Activated naive CD4-positive, alpha-beta T cell treated with anti-CD3 and anti-CD28 coated beads, Interleukin-2, amount 50 U/mL, for 24 hours (primary cell): ENCODE data around the gene BMPR2.
"Not testable (repeated sequence)": the region's sequence is repeated elsewhere in the genome, so short reads cannot be mapped to it uniquely, and the experiment has no call there.

ENCODE experiments used
- H3K27ac Mint-ChIP-seq: one replicate; pipeline ENCODE4 v1.8.0; 2021; ENCODE audit warnings: mild to moderate bottlenecking, mixed read lengths
- H3K27me3 Mint-ChIP-seq: one replicate; pipeline ENCODE4 v1.8.0; 2021; ENCODE audit warnings: mixed read lengths
- H3K36me3 Mint-ChIP-seq: one replicate; pipeline ENCODE4 v1.8.0; 2021; ENCODE audit warnings: mixed read lengths
- H3K4me1 Mint-ChIP-seq: one replicate; pipeline ENCODE4 v1.8.0; 2021; ENCODE audit warnings: mixed read lengths
- H3K4me3 Mint-ChIP-seq: one replicate; pipeline ENCODE4 v1.8.0; 2021; ENCODE audit warnings: mild to moderate bottlenecking, mixed read lengths
- H3K9me3 Mint-ChIP-seq: one replicate; pipeline ENCODE4 v1.8.0; 2021; ENCODE audit warnings: mixed read lengths

BMPR2 gene

GRCh38 chr2:202519453-202519852 lies 143.3 kb downstream of the BMPR2 start:
- peaks cover 22% of the 10 kb centered on the region for H3K36me3 Mint-ChIP-seq
- H3K27ac Mint-ChIP-seq = no peak overlapping the region
- no peaks in the 10 kb centered on the region for H3K9me3 Mint-ChIP-seq
- no peak overlapping the region for H3K4me3 Mint-ChIP-seq
- no peaks in the 10 kb centered on the region for H3K4me1 Mint-ChIP-seq
- no peaks in the 10 kb centered on the region for H3K27me3 Mint-ChIP-seq

GRCh38 chr2:202521470-202521869 lies 145.3 kb downstream of the BMPR2 start:
- H3K36me3 Mint-ChIP-seq = peaks cover 20% of the 10 kb centered on the region
- H3K4me3 Mint-ChIP-seq = no peak overlapping the region
- H3K27me3 Mint-ChIP-seq = no peaks in the 10 kb centered on the region
- H3K9me3 Mint-ChIP-seq = no peaks in the 10 kb centered on the region
- no peaks in the 10 kb centered on the region for H3K4me1 Mint-ChIP-seq
- H3K27ac Mint-ChIP-seq = no peak overlapping the region

- Mint-ChIP-seq H3K4me3 (peak overlapping the region; percentile 61), H3K4me1 (peaks cover 28% of the 10 kb centered on the region), H3K27ac (peak overlapping the region; percentile 30), H3K9me3 (no peaks in the 10 kb centered on the region), H3K27me3 (no peaks in the 10 kb centered on the region), H3K36me3 (peaks cover 2% of the 10 kb centered on the region)
These were observed 153.3 kb downstream of the BMPR2 start for GRCh38 chr2:202529389-202529788.

- peaks cover 2% of the 10 kb centered on the region for H3K36me3 Mint-ChIP-seq
- H3K27ac Mint-ChIP-seq = peak overlapping the region; percentile 41
- H3K9me3 Mint-ChIP-seq = no peaks in the 10 kb centered on the region
- H3K4me1 Mint-ChIP-seq = peaks cover 28% of the 10 kb centered on the region
- no peaks in the 10 kb centered on the region for H3K27me3 Mint-ChIP-seq
- peak overlapping the region; percentile 47 for H3K4me3 Mint-ChIP-seq
These were observed 153.9 kb downstream of the BMPR2 start for GRCh38 chr2:202530038-202530437.

- peaks cover 11% of the 10 kb centered on the region for H3K4me1 Mint-ChIP-seq
- not testable (repeated sequence) for H3K27ac Mint-ChIP-seq, H3K9me3 Mint-ChIP-seq, H3K36me3 Mint-ChIP-seq, H3K27me3 Mint-ChIP-seq, H3K4me3 Mint-ChIP-seq
These were observed 159.2 kb downstream of the BMPR2 start for GRCh38 chr2:202535290-202535689.

- peaks cover 5% of the 10 kb centered on the region for H3K4me1 Mint-ChIP-seq
These were observed 165.0 kb downstream of the BMPR2 start for GRCh38 chr2:202541137-202541536.

GRCh38 chr2:202542142-202542541 lies 166.0 kb downstream of the BMPR2 start:
- H3K4me3 Mint-ChIP-seq = no peak overlapping the region
- peaks cover 4% of the 10 kb centered on the region for H3K4me1 Mint-ChIP-seq
- H3K36me3 Mint-ChIP-seq = peaks cover 9% of the 10 kb centered on the region
- H3K27me3 Mint-ChIP-seq = no peaks in the 10 kb centered on the region
- no peak overlapping the region for H3K27ac Mint-ChIP-seq
- H3K9me3 Mint-ChIP-seq = no peaks in the 10 kb centered on the region

More at GRCh38 chr2:202541137-202541536, 165.0 kb downstream of the BMPR2 start:
- Mint-ChIP-seq H3K27me3 (no peaks in the 10 kb centered on the region), H3K27ac (no peak overlapping the region), H3K36me3 (peaks cover 9% of the 10 kb centered on the region), H3K9me3 (no peaks in the 10 kb centered on the region), H3K4me3 (no peak overlapping the region)

- no peak overlapping the region for H3K27ac Mint-ChIP-seq
- H3K9me3 Mint-ChIP-seq = no peaks in the 10 kb centered on the region
- no peaks in the 10 kb centered on the region for H3K27me3 Mint-ChIP-seq
- no peak overlapping the region for H3K4me3 Mint-ChIP-seq
- H3K36me3 Mint-ChIP-seq = peaks cover 10% of the 10 kb centered on the region
- no peaks in the 10 kb centered on the region for H3K4me1 Mint-ChIP-seq
These were observed 169.4 kb downstream of the BMPR2 start for GRCh38 chr2:202545523-202545922.

GRCh38 chr2:202545931-202546330 lies 169.8 kb downstream of the BMPR2 start:
- no peaks in the 10 kb centered on the region for H3K9me3 Mint-ChIP-seq
- no peaks in the 10 kb centered on the region for H3K4me1 Mint-ChIP-seq
- H3K4me3 Mint-ChIP-seq = no peak overlapping the region
- H3K27me3 Mint-ChIP-seq = no peaks in the 10 kb centered on the region
- peaks cover 7% of the 10 kb centered on the region for H3K36me3 Mint-ChIP-seq
- H3K27ac Mint-ChIP-seq = no peak overlapping the region

- not testable (repeated sequence) for H3K9me3 Mint-ChIP-seq, H3K36me3 Mint-ChIP-seq, H3K4me1 Mint-ChIP-seq, H3K4me3 Mint-ChIP-seq, H3K27ac Mint-ChIP-seq, H3K27me3 Mint-ChIP-seq
These were observed 170.5 kb downstream of the BMPR2 start for GRCh38 chr2:202546499-202547141.

- H3K9me3 Mint-ChIP-seq = no peaks in the 10 kb centered on the region
- no peak overlapping the region for H3K27ac Mint-ChIP-seq
- no peaks in the 10 kb centered on the region for H3K4me1 Mint-ChIP-seq
These were observed 172.1 kb downstream of the BMPR2 start for GRCh38 chr2:202548240-202548639.

GRCh38 chr2:202551000-202551399 lies 174.9 kb downstream of the BMPR2 start:
- H3K27me3 Mint-ChIP-seq, H3K4me1 Mint-ChIP-seq, H3K9me3 Mint-ChIP-seq, H3K27ac Mint-ChIP-seq, H3K4me3 Mint-ChIP-seq: not testable (repeated sequence)
- peaks cover 17% of the 10 kb centered on the region for H3K36me3 Mint-ChIP-seq

More at GRCh38 chr2:202548240-202548639, 172.1 kb downstream of the BMPR2 start:
- Mint-ChIP-seq H3K27me3 (no peaks in the 10 kb centered on the region), H3K4me3 (no peak overlapping the region), H3K36me3 (peaks cover 12% of the 10 kb centered on the region)

GRCh38 chr2:202555356-202555755 lies 179.2 kb downstream of the BMPR2 start:
- Mint-ChIP-seq H3K36me3 (peaks cover 15% of the 10 kb centered on the region), H3K4me3 (no peak overlapping the region), H3K27ac (no peak overlapping the region), H3K27me3 (no peaks in the 10 kb centered on the region), H3K9me3 (no peaks in the 10 kb centered on the region), H3K4me1 (no peaks in the 10 kb centered on the region)

- no peaks in the 10 kb centered on the region for H3K4me1 Mint-ChIP-seq
- H3K9me3 Mint-ChIP-seq = no peaks in the 10 kb centered on the region
- peaks cover 4% of the 10 kb centered on the region for H3K36me3 Mint-ChIP-seq
- no peaks in the 10 kb centered on the region for H3K27me3 Mint-ChIP-seq
- no peak overlapping the region for H3K4me3 Mint-ChIP-seq
- H3K27ac Mint-ChIP-seq = no peak overlapping the region
These were observed 184.1 kb downstream of the BMPR2 start for GRCh38 chr2:202560200-202560599.

GRCh38 chr2:202564226-202564625 lies 188.1 kb downstream of the BMPR2 start:
- Mint-ChIP-seq H3K27me3 (no peaks in the 10 kb centered on the region), H3K4me3 (no peak overlapping the region), H3K36me3 (no peaks in the 10 kb centered on the region), H3K27ac (no peak overlapping the region), H3K4me1 (no peaks in the 10 kb centered on the region), H3K9me3 (no peaks in the 10 kb centered on the region)

- Mint-ChIP-seq H3K4me3 (no peak overlapping the region), H3K36me3 (no peaks in the 10 kb centered on the region), H3K27me3 (no peaks in the 10 kb centered on the region)
These were observed 190.2 kb downstream of the BMPR2 start for GRCh38 chr2:202566286-202566685.

GRCh38 chr2:202574541-202574940 lies 198.4 kb downstream of the BMPR2 start:
- Mint-ChIP-seq H3K36me3 (no peaks in the 10 kb centered on the region), H3K9me3 (no peaks in the 10 kb centered on the region), H3K27me3 (no peaks in the 10 kb centered on the region), H3K4me3 (no peak overlapping the region), H3K4me1 (no peaks in the 10 kb centered on the region), H3K27ac (no peak overlapping the region)

More at GRCh38 chr2:202566286-202566685, 190.2 kb downstream of the BMPR2 start:
- no peaks in the 10 kb centered on the region for H3K9me3 Mint-ChIP-seq
- H3K4me1 Mint-ChIP-seq = no peaks in the 10 kb centered on the region
- no peak overlapping the region for H3K27ac Mint-ChIP-seq
